ENCODE results near the gene SLC29A4.
"Not testable (repeated sequence)": the region's sequence is repeated elsewhere in the genome, so short reads cannot be mapped to it uniquely, and the experiment has no call there.

SLC29A4 gene

DNA sequence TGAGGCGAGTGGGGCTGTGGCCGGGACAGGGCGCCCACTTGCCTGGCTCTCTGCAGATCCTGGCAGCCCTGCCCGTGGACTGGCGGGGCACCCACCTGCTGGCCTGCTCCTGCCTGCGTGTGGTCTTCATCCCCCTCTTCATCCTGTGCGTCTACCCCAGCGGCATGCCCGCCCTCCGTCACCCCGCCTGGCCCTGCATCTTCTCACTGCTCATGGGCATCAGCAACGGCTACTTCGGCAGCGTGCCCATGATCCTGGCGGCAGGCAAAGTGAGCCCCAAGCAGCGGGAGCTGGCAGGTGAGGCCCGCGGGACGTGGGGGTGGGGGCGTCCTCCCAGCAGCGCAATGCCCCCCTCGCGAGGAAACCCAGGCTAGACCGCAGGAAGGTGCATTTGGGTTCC, 17.6 kb downstream of the SLC29A4 start:
- DNase-seq, result no peak

GRCh38 chr7:5302577-5302976, 19.8 kb downstream of the SLC29A4 start:
- no peak for DNase-seq

DNA sequence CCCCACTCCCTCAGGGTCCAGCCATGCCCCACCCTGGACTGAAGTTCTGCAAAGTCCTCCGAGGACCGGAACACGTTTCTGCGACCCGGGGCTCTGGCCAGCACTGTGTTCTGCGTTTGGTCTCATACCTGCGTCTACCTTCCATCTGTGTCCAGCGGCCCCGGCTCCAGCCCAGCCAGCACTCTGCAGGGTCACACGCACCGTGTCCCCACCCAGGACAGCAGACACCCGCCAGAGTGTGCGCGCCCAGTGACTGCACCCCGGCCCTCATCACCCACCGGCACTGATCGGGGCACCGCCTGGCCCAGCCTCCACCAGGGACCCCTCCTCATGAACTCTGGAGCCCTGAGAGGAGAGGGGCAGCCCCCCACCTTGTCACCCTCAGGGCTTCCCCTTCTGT, 20.3 kb downstream of the SLC29A4 start:
- no peak for DNase-seq

DNA sequence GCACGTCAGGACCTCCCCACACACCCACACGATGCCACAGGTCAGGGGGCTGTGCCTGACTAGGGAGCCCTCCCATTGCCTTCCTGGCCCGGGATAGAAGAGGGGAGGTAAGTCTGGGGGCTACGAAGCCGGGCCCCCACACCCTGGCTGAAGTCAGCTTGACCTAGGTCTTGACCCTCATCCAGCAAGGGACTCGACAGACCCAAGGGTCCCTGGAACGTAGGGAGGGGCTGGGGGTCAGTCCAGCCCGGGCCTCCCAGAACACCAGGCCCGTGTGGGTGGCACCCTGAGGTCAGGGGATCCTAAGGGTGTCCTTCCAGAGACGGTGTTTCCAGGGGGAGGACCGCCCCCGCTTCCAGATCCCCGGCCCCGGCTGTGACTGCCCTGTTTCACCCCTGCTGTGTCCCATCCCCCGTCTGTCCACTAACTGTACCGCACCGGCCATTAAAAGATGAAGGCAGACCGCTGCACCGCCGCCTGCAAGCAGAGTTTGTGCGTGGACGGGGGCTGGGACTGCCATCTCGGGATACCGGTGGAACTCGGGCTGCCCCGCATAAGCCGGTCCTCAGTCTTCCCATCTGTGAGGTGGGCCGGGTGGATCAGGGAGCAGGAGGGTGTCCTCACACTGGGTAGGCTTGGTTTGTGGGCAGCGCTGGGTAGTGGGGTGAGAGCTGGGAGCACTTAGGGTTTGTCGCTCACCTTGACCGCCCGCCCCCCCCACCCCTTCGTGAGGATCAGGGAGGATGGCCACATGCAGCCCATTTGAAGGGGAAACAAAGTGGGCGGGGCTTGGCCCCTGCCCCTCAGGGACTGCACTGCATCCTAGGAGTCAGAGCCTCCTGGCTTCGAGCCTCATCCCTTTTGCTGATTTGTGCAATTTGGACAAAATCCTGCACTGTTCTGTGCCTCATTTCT, 21.1 kb downstream of the SLC29A4 start:
- no peak for DNase-seq

DNA sequence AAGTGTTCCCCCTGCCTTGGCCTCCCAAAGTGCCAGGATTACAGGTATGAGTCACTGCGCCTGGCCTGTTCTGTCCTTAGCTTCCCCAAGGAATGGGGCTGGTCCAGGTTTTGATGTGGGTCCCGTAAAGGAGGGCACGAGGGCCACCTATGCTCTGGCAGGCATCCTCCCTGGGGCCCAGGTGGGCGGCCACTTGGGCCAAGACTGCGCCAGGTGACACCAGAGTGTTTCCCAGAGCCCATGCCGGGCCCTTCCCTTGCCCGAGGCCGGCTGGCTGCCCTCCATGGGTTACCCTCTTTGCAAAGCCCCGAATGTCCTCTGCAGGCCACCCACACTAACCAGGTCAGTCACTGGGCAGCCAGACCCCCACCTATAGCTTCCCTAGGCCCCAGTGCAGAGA, 22.3 kb downstream of the SLC29A4 start:
- DNase-seq, result not testable (repeated sequence)

DNA sequence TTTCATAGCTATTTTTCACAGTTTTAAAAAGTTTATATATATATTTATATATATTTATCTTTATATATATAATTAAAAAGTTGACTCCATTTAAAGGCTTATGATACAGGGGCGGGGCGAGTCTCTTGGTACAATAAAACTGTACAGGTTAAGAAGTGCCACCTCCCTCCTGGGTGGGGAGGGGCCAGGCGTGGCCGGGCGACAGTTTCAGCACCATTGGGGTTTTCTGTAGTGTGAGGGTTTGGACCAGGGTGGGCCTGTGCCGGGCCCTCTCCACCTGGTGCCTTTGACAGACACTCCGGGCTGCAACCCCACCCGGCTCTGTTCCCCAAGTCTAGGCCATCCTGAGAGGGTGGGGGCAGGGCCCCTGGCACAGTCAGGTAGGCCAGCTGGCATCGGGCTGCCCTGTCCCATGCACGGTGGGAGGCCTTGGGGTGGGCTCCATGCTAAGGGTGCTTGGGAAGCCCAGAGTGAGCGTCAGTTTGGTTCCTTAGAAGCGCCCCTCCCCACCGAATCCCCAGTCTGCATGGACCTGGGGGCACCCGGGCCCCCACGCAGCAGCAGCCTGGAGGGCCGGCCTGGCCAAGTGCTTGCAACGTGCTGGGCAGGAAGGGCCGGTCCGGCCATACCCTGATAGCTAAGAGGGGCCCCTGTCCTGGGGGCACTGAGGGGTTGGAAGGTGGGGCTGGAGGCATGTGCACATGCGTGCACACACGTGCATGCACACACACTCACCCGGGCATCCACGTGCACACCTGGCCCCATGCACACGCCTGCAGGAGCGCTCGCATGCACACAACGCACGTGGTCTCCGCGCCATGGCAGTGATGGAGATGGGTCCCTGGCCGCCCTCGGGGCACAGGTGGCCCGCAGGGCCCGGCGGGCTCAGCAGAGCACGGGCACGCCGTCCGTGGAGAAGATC, 24.7 kb downstream of the SLC29A4 start:
- DNase-seq, result not testable (repeated sequence)

GRCh38 chr7:5309146-5309545, 26.4 kb downstream of the SLC29A4 start:
- DNase-seq, result no peak

GRCh38 chr7:5310822-5311405, 28.2 kb downstream of the SLC29A4 start:
- DNase-seq, result no peak

DNA sequence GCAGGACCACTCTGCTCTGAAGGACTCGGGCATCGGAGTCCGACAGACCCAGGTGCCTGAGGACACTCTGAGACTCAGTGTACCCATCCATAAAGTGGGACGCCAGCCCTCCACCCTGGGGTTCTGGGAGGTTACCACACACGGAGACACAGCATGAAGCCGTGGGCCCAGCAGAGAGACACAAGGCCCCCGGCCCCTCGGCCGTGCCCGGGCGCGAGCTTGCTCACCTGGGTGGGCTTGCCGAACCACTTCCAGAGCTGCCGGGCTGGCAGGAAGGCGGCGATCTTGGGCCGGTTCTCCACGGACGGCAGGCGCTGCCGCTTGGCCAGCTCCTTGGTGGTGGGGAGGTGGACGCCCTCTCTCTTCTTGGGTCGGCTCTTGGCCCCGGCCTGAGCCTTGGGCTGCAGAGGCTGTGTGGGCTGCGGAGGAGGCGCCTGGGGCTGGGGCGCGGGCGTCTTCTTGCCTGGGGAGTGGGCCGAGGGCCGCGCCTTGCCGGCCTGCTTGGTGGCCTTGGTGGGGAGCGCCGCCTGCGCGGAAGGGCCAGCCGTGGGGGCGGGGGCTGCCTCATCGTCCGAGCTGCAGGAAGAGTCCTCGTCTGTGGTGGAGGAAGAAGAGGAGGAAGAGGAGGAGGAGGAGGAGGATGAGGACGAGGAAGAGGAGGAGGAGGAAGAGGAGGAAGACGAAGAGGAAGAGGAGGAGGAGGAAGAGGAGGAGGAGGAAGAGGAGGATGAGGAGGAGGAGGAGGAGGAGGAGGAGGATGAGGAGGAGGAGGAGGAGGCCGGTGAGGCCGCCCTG, 29.7 kb downstream of the SLC29A4 start:
- DNase-seq, result not testable (repeated sequence)

DNA sequence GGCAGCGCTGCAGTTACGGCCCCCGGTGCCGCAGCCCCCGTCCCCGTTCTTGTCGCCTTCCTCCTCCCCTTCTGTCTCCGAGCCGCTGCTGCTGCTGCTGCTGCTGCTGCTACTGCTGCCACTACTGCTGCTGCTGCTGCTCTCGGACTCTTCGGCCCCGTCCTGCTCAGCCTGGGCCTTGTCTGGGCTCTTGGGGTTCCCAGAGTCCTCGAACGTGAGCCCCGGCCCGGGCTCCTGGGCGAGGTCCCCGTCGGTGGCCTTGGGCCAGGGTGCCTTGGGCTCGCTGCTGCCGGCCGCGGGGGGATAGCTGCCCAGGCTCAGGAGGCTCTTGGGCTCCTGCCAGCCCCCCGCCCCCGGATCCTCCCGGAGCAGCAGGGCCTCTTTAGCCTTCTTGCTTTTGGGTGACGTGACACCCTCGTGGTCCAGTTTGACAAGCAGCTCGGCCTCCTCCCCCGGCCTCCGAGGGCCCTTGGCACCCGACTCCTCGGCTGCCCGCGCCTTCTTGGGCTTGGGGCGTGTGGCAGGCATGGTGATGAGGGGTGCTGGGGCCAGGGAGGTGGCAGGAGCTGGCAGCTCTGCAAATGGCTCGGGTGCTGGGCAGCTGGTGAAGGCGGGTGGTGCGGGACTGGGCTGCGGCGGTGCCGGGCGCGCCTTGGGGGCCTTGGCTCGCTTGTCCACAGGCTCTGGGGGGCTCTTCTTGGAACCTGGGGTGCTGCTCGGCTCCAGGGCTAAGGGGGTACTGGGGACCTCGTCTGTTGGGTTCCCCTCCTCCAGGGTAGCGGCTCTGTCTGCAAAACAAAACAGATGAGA, 30.5 kb downstream of the SLC29A4 start:
- DNase-seq, result not testable (repeated sequence)

GRCh38 chr7:5314864-5315263, 32.1 kb downstream of the SLC29A4 start:
- DNase-seq, result no peak

DNA sequence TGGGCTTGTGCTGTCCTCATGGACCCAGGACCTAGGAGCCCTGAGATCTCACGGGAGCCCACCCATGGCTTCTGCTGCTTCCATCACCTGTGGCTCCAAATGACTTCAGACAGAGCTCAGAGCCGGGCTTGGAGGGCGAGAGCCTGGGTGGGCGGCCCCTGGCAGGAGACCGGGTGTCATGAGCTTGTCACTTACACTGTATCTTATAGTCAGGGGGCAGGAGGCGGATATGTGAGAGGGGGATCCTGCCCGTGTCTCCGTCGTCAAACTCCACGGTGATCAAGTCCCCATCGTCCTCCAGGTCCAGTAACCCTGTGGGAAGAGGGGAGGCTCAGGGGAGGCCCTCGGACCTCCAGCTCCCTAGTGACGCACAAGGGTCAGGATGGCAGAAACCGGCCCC, 33.0 kb downstream of the SLC29A4 start:
- no peak for DNase-seq

- DNase-seq, result not testable (repeated sequence)
Measured at GRCh38 chr7:5318613-5319012, 35.9 kb downstream of the SLC29A4 start.

GRCh38 chr7:5320391-5320790, 37.6 kb downstream of the SLC29A4 start:
- DNase-seq, result no peak

- no peak for DNase-seq
Measured at GRCh38 chr7:5320802-5321396, 38.2 kb downstream of the SLC29A4 start.

GRCh38 chr7:5322621-5323410, 40.1 kb downstream of the SLC29A4 start:
- DNase-seq, result no peak

DNA sequence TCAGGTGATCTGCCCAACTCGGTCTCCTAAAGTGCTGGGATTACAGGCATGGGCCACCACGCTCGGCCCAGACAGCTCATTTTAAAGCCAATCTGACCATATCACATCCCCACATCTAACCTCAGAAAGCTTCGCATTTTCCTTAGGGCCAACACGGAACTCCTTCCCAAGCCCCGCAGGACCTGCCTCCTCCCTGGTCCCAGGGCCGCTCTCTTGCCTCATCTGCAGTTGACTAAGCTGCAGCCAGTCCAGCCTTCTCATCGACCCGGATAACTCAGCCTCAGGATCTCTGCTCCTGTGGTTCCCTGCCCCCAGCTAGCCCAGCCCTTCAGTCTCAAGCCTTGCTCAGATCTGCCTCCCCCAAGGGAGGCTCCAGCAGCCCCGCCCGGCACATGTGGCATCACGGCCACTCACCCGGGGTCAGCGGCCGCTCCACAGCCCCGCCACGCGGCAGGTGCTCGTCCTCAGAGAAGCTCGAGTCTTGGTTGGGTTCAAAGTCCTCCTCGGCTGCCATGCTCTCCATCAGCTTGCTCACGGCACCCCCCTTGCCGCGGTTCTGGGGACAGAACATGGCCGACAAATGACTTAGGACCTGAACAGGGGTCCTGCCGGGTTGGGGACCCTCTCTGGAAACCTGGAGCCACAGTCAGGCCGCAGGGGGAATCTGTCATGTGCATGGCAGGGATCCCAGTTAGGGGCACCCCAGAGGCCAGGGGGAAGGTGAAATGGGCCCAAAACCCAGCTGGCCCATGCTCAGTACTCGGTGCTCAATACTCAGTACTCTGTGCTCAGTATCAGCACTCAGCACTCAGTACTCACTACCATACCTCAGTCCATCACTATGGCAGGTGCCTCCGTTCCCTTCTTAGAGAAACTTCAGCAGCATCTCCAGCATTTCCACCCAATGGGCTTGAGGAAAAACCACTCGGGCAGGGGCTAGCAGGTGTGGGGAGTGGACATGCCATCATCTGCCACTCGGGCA, 41.3 kb downstream of the SLC29A4 start:
- DNase-seq, result not testable (repeated sequence)

- no peak for DNase-seq
Measured at GRCh38 chr7:5324961-5325360, 42.2 kb downstream of the SLC29A4 start.

GRCh38 chr7:5330288-5330687, 47.5 kb downstream of the SLC29A4 start:
- no peak for DNase-seq
